Measurements from ENCODE around the gene ANKRD10.

DNA sequence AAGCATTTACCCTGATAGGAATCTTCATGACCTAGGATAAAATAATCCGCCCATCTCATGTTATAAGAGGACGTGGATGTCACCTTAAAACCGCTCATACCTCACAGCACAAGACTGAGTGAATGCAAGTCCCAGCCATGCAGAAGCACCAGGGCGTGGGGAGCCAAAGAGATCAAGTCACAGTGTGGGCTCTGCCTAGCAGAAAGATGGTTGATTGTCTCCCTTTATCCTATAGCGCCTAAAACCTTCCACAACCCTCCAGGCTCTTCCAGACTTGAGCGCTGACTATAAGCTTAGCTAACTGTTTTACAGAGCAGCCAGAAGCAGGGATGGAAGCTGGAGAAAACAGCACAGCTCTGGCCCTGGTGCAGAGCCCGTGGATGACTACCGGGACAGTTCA, 6.8 kb upstream of the ANKRD10 start:
- TF ChIP-seq POLR2A (IDR thresholded peaks at IDR 0.05), result no peak
- no peak for TF ChIP-seq CTCF (IDR thresholded peaks at IDR 0.05)

All from tibial nerve (tissue), 3 donors.